H1 (cell line): Measurements from ENCODE around the gene MAPK4. TPM values are rescaled to one million over a fixed set of nuclear protein-coding genes. Genes with fewer than 3 reads are reported as not detected.

ENCODE experiments used
- CTCF ChIA-PET: fragments of 300-600 bp; sonication (Branson Sonifier 250); formaldehyde crosslinking; loops from one replicate; lab custom pipeline; 2021; ENCODE audit not compliant: partially characterized antibody; lab: Charles Lee
- POLR2A ChIA-PET: fragments of 300-600 bp; sonication (Branson Sonifier 250); formaldehyde crosslinking; loops from one replicate; lab custom pipeline; 2021; ENCODE audit warnings: inconsistent platforms; ENCODE audit not compliant: partially characterized antibody; lab: Charles Lee
- DNase-seq, 2 experiments: peaks; one replicate each; pipeline versions ENCODE4 v3.0.0 to v3.0.0-alpha.2; 2010 to 2022; ENCODE audit warnings: low spot score in 2 of 2, low read depth in 1 of 2, mixed read lengths in 1 of 2
- FAIRE-seq: peaks from 2 replicates; lab custom pipeline; 2011; peaks lifted over from hg19 to GRCh38; lab: Jason Lieb, UNC
- H2AFZ ChIP-seq: 2 replicates; pipeline ENCODE4 v1.8.1; 2012; ENCODE audit warnings: low read length, inconsistent platforms
- H2AK5ac ChIP-seq: 2 replicates; pipeline ENCODE4 v1.6.1; 2013; ENCODE audit warnings: low read depth, low read length
- H2BK120ac ChIP-seq: replicated peaks from 2 replicates; pipeline ENCODE3; 2013; ENCODE audit warnings: low read depth, low read length, inconsistent platforms
- H2BK12ac ChIP-seq: 2 replicates; pipeline ENCODE4 v1.6.1; 2013; ENCODE audit warnings: low read depth, low read length
- H2BK15ac ChIP-seq: 2 replicates; pipeline ENCODE4 v1.6.1; 2013; ENCODE audit warnings: low read length
- H2BK20ac ChIP-seq: 2 replicates; pipeline ENCODE4 v1.6.1; 2013; ENCODE audit warnings: low read length
- H2BK5ac ChIP-seq: 2 replicates; pipeline ENCODE4 v1.6.1; 2013; ENCODE audit warnings: low read depth, low read length
- H3K14ac ChIP-seq: 2 replicates; pipeline ENCODE4 v1.6.1; 2013; ENCODE audit warnings: inconsistent platforms; ENCODE audit not compliant: insufficient read length
- H3K18ac ChIP-seq: 2 replicates; pipeline ENCODE4 v1.6.1; 2013; ENCODE audit warnings: low read length; ENCODE audit errors: extremely low read depth
- H3K23ac ChIP-seq: 2 replicates; pipeline ENCODE4 v1.6.1; 2013; ENCODE audit warnings: inconsistent platforms; ENCODE audit not compliant: insufficient read length
- H3K23me2 ChIP-seq: 2 replicates; pipeline ENCODE4 v1.6.1; 2013; ENCODE audit warnings: low read depth, low read length
- H3K27ac ChIP-seq: 2 replicates; pipeline ENCODE4 v1.6.1; 2011; ENCODE audit warnings: low read depth, low read length, inconsistent platforms
- H3K27me3 ChIP-seq, 4 experiments: replicated peaks in 1 of 4; 1 replicate in 1 of 4; 2 replicates in 3 of 4; pipeline versions ENCODE4 v1.6.1 to v1.8.1; 2011 to 2013; ENCODE audit warnings: low read length in 3 of 4, mild to moderate bottlenecking in 3 of 4, inconsistent platforms in 2 of 4, mixed read lengths in 2 of 4, moderate library complexity in 1 of 4; ENCODE audit not compliant: control insufficient read depth in 3 of 4, insufficient read depth in 3 of 4; ENCODE audit errors: extremely low read depth in 1 of 4
- H3K36me3 ChIP-seq, 4 experiments: 2 replicates each; pipeline versions ENCODE4 v1.6.1 to v1.8.1; 2011 to 2013; ENCODE audit warnings: mild to moderate bottlenecking in 4 of 4, low read length in 3 of 4, moderate library complexity in 2 of 4, control low read depth in 1 of 4, inconsistent platforms in 1 of 4; ENCODE audit not compliant: insufficient read depth in 4 of 4, control insufficient read depth in 2 of 4
- H3K4ac ChIP-seq: replicated peaks from 2 replicates; pipeline ENCODE3; 2013; ENCODE audit warnings: low read length, low read depth, mixed read lengths, inconsistent platforms; ENCODE audit not compliant: insufficient read length
- H3K4me1 ChIP-seq, 4 experiments: replicated peaks in 1 of 4; 1 replicate in 1 of 4; 2 replicates in 3 of 4; pipeline versions ENCODE4 v1.6.1 to v1.8.1; 2011 to 2013; ENCODE audit warnings: low read length in 3 of 4, inconsistent platforms in 2 of 4, mixed read lengths in 1 of 4; ENCODE audit not compliant: insufficient read depth in 4 of 4, control insufficient read depth in 3 of 4
- H3K4me2 ChIP-seq, 2 experiments: 2 replicates each; pipeline versions ENCODE4 v1.6.1 to v1.8.1; 2011 to 2013; ENCODE audit warnings: low read depth in 2 of 2, low read length in 2 of 2, control low read depth in 1 of 2, inconsistent platforms in 1 of 2, mild to moderate bottlenecking in 1 of 2; ENCODE audit not compliant: insufficient read depth in 1 of 2
- H3K4me3 ChIP-seq, 4 experiments: fragments of 200-600, 300-600 bp in 1 of 4; sonication (generic), shearing (Covaris generic), sonication (Bioruptor Twin) in 1 of 4; 2 replicates each; pipeline versions ENCODE4 v1.5.1 to v1.8.1; 2011 to 2016; ENCODE audit warnings: low read length in 4 of 4, low read depth in 3 of 4, control low read depth in 2 of 4, inconsistent platforms in 2 of 4, mild to moderate bottlenecking in 2 of 4, mixed read lengths in 1 of 4, moderate library complexity in 1 of 4; ENCODE audit not compliant: insufficient read depth in 2 of 4; ENCODE audit errors: extremely low read depth in 1 of 4
- H3K56ac ChIP-seq: replicated peaks from 2 replicates; pipeline ENCODE3; 2013; ENCODE audit warnings: low read depth, mild to moderate bottlenecking, mixed read lengths, low read length, inconsistent platforms; ENCODE audit not compliant: insufficient read length
- H3K79me1 ChIP-seq: 2 replicates; pipeline ENCODE4 v1.6.1; 2013; ENCODE audit warnings: low read depth, low read length, control low read depth
- H3K79me2 ChIP-seq, 2 experiments: 2 replicates each; pipeline versions ENCODE4 v1.6.1 to v1.8.1; 2012 to 2013; ENCODE audit warnings: low read length in 2 of 2, mild to moderate bottlenecking in 2 of 2, inconsistent platforms in 1 of 2; ENCODE audit not compliant: insufficient read depth in 2 of 2, control insufficient read depth in 1 of 2
- H3K9ac ChIP-seq, 4 experiments: replicated peaks in 1 of 4; 1 replicate in 1 of 4; 2 replicates in 3 of 4; pipeline versions ENCODE4 v1.6.1 to v1.8.1; 2011 to 2013; ENCODE audit warnings: low read depth in 3 of 4, low read length in 3 of 4, control low read depth in 2 of 4, mild to moderate bottlenecking in 2 of 4, moderate library complexity in 2 of 4, inconsistent platforms in 1 of 4; ENCODE audit errors: extremely low read depth in 1 of 4
- H3K9me3 ChIP-seq, 2 experiments: 2 replicates each; pipeline versions ENCODE4 v1.6.1 to v1.8.1; 2012 to 2013; ENCODE audit warnings: mild to moderate bottlenecking in 2 of 2, moderate library complexity in 2 of 2, control low read depth in 1 of 2, inconsistent platforms in 1 of 2, low read depth in 1 of 2, low read length in 1 of 2, mixed read lengths in 1 of 2; ENCODE audit not compliant: insufficient read depth in 2 of 2
- H4K20me1 ChIP-seq, 2 experiments: replicated peaks in 1 of 2; 2 replicates each; pipeline versions ENCODE3 to v1.8.1; 2011 to 2013; ENCODE audit warnings: inconsistent platforms in 2 of 2, low read length in 2 of 2, mild to moderate bottlenecking in 1 of 2; ENCODE audit not compliant: insufficient read depth in 2 of 2, control insufficient read depth in 1 of 2
- H4K5ac ChIP-seq: 2 replicates; pipeline ENCODE4 v1.6.1; 2013; ENCODE audit warnings: low read length, low read depth, mixed read lengths, inconsistent platforms; ENCODE audit not compliant: insufficient read length
- H4K8ac ChIP-seq: 2 replicates; pipeline ENCODE4 v1.8.0; 2013; ENCODE audit warnings: mild to moderate bottlenecking, moderate library complexity, low read length, inconsistent platforms; ENCODE audit not compliant: insufficient read depth; ENCODE audit errors: extremely low read depth
- H4K91ac ChIP-seq: replicated peaks from 2 replicates; pipeline ENCODE3; 2013; ENCODE audit warnings: low read length, mixed read lengths, inconsistent platforms; ENCODE audit not compliant: insufficient read length
- BACH1 ChIP-seq: IDR thresholded peaks from 2 replicates; pipeline ENCODE4 v1.6.1; 2012; ENCODE audit warnings: low read length, improper control_type of control experiment
- CEBPB ChIP-seq: IDR thresholded peaks from 2 replicates; pipeline ENCODE4 v1.6.1; 2012; ENCODE audit warnings: low read depth, low read length
- E2F6 ChIP-seq: IDR thresholded peaks from 2 replicates; pipeline ENCODE4 v1.6.1; 2012; ENCODE audit warnings: inconsistent platforms
- EGR1 ChIP-seq: IDR thresholded peaks from 2 replicates; pipeline ENCODE4 v1.6.1; 2011; ENCODE audit warnings: low read depth, low read length, borderline replicate concordance
- POLR2A ChIP-seq, 2 experiments: IDR thresholded peaks; 1 replicate in 1 of 2; 2 replicates in 1 of 2; pipeline ENCODE4 v1.6.1; 2011; ENCODE audit warnings: low read depth in 2 of 2, low read length in 2 of 2, mild to moderate bottlenecking in 2 of 2; ENCODE audit errors: control extremely low read depth in 1 of 2
- TAF1 ChIP-seq: IDR thresholded peaks from 2 replicates; pipeline ENCODE4 v1.6.1; 2011; ENCODE audit warnings: mild to moderate bottlenecking, low read depth, low read length
- WGBS, 2 experiments: shearing (Covaris generic) in 1 of 2; methylation state at CpG; one replicate each; pipeline versions ENCODE4 v1.1.6 to v1.1.7; 2013 to 2015; ENCODE audit warnings: low lambda C conversion rate in 2 of 2, mixed read lengths in 2 of 2, inconsistent platforms in 1 of 2, low coverage in 1 of 2, missing lambda C conversion rate in 1 of 2; ENCODE audit not compliant: insufficient replicate concordance in 2 of 2, insufficient coverage in 1 of 2, insufficient read length in 1 of 2; ENCODE audit errors: extremely low coverage in 1 of 2, missing lambda C conversion rate in 1 of 2; 5-methylcytosine and 5-hydroxymethylcytosine counted together
- polyA plus RNA-seq, 7 experiments: library from polyadenylated mRNA; depleted of rRNA in 3 of 7; stranded (reverse) in 5 of 7; unstranded in 2 of 7; fragments of >200 nt in 5 of 7; fragments of 200-250 nt in 2 of 7; gene quantifications; 1 replicate in 5 of 7; 2 replicates in 1 of 7; 4 replicates in 1 of 7; pipeline versions ENCODE4 v1.2.1 to v1.2.3, GENCODE V29; 2011 to 2013; ENCODE audit warnings: missing spikeins in 2 of 7, mixed read lengths in 2 of 7
- total RNA-seq: library from RNA; stranded (reverse); fragmentation: NEBNext Ultra II Directional; extraction: Animal tissue kit (Norgen Biotek cat#: 25700); gene quantifications from 2 replicates; pipeline ENCODE4 v1.2.1, GENCODE V29; 2021

The MAPK4 gene
- total and polyA plus RNA-seq, 2 of the 8 experiments (the other 6 are each of a cell fraction or from before 2014, with no cell fraction given): 3.2 to 3.7 TPM

- Histone ChIP-seq H3K14ac (no peak overlapping the region), H2BK5ac (no peak overlapping the region), H2BK15ac (no peak overlapping the region), H2BK20ac (no peak overlapping the region), H4K8ac (no peak overlapping the region), H3K56ac (no peak overlapping the region), H3K9ac (no peak overlapping the region), H3K27me3 (no peaks in the 10 kb centered on the region), H3K36me3 (no peaks in the 10 kb centered on the region), H4K5ac (no peak overlapping the region), H4K91ac (no peak overlapping the region), H3K9me3 (no peaks in the 10 kb centered on the region), H2BK12ac (no peak overlapping the region), H3K79me2 (no peaks in the 10 kb centered on the region), H2BK120ac (no peak overlapping the region), H3K18ac (no peak overlapping the region), H3K79me1 (no peaks in the 10 kb centered on the region), H3K4me2 (no peak overlapping the region), H2AFZ (no peak overlapping the region), H3K23ac (no peak overlapping the region), H3K4me1 (peaks cover 0 to 2% (median under 1%) of the 10 kb centered on the region in 4 experiments; a peak in 1 of 7 replicates), H3K4me3 (no peak overlapping the region), H3K27ac (no peak overlapping the region), H4K20me1 (no peaks in the 10 kb centered on the region), H3K23me2 (no peaks in the 10 kb centered on the region), H3K4ac (no peak overlapping the region), H2AK5ac (no peak overlapping the region)
- DNase-seq (no peak), FAIRE-seq (no peak)
- 91% methylated on average over 2 of the region's 2 CpGs; no CpG with 5 or more reads in 1 of the 2 experiments for WGBS, 2 experiments
- no peak for TF ChIP-seq CEBPB
- TF ChIP-seq E2F6: no peak
- no peak for TF ChIP-seq TAF1
- no peak for TF ChIP-seq BACH1
- no peak for TF ChIP-seq POLR2A (IDR thresholded peaks at IDR 0.05; ENCODE audit: control extremely low read depth in 1 of 2, low read depth in 2 of 2, low read length in 2 of 2)
- no peak for TF ChIP-seq EGR1
- ChIA-PET CTCF (interaction anchor here (6.5 kb wide), 1 partner anchor 16 kb away, joined by 56 read pairs; no protein-coding TSS in a partner anchor), POLR2A (no interaction called here)
These were observed 82.6 kb downstream of the MAPK4 start for GRCh38 chr18:50642439-50642838.
